ENCODE results near the gene PGLYRP3. TPM values are rescaled to one million over a fixed set of nuclear protein-coding genes. Genes with fewer than 3 reads are reported as not detected.

Gene PGLYRP3
- total RNA-seq, 1 donor from 2014 or later, result not detected

DNA sequence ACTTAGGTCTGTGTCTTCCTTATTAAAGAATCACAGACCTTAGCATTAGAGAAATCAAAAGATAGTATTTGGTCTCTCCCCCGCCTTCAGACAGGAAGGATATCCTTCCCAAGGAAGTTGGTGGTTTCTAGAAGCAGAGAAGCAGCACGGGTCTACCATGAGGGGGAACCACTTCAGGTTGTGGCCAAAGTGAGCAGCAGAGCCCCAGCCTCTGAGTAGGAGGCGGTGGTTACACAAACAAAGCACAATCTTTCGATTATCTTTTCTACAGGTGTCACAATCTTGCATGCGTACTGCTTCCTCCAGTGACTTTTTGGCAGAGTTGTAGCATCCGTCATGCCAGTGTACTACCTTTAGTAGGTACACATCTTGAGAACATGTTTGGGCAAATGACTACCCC lies 27.1 kb upstream of the PGLYRP3 start:
- peaks cover 3% of the 10 kb centered on the region for H3K4me1 Mint-ChIP-seq
- peaks cover 41% of the 10 kb centered on the region for H3K27me3 Mint-ChIP-seq
- CTCF ChIA-PET, result no interaction called here
- ATAC-seq (ENCODE audit: low read depth) (no peak), DNase-seq (no peak)
- no peak overlapping the region for H3K27ac Mint-ChIP-seq
- intact Hi-C loops (cut with micrococcal nuclease), result no loop called here
- POLR2A ChIA-PET, result no interaction called here
- TF ChIP-seq CTCF (IDR thresholded peaks at IDR 0.05), result no peak
- no peaks in the 10 kb centered on the region for H3K9me3 Mint-ChIP-seq
- no peak overlapping the region for H3K4me3 Mint-ChIP-seq
- H3K36me3 Mint-ChIP-seq (ENCODE audit: low read depth), result no peaks in the 10 kb centered on the region

DNA sequence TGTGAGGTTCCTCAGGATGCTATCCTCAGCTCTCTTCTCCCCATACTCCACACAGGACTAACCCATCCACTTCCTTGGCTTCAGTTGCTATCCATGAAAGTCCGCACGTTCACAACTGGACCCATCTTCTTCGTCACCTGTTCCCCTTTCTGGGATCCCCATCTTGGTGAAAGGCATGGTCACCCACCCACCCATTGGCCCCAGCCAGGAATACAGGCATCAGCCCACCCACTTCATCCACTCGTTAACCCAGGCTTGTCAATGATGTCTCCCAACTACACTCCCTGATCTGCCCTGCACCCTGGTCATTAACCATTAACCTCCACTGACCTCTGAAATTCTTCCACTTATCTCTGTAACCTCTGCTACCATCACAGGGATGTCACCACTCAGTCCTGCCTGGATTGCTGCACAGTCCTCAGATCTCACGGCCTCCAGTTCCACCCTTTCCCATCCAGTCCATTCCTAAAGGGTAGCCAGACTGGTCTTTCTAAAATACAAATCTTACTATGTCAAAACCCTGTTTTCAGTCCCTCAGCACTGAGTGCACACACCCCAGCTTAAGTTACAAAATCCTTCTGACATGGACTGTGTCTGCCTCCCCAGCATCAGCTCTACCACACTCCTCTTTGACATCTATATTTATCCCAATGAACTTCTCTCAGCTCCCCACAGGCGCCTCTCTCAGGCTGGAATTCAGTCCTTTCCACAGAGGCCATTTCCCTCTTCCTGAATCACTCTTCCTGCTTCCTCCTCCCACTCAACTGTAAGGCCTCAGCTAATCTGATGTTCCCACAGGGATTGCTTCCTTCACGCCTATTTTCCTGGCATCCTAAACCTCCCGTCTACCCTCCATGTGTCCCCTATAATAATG lies 25.5 kb upstream of the PGLYRP3 start:
- Mint-ChIP-seq H3K4me1 (no peaks in the 10 kb centered on the region), H3K36me3 (ENCODE audit: low read depth) (no peaks in the 10 kb centered on the region), H3K4me3 (no peak overlapping the region), H3K27me3 (peaks cover 36% of the 10 kb centered on the region), H3K27ac (no peak overlapping the region), H3K9me3 (peaks cover 2% of the 10 kb centered on the region)
- ATAC-seq (ENCODE audit: low read depth), result no peak
- intact Hi-C loops (cut with micrococcal nuclease), result no loop called here
- no peak for TF ChIP-seq CTCF (IDR thresholded peaks at IDR 0.05)
- ChIA-PET POLR2A (no interaction called here), CTCF (no interaction called here)
- no peak for DNase-seq

- Mint-ChIP-seq H3K27ac (no peak overlapping the region), H3K4me1 (no peaks in the 10 kb centered on the region), H3K4me3 (no peak overlapping the region), H3K9me3 (peaks cover 9% of the 10 kb centered on the region), H3K27me3 (peaks cover 36% of the 10 kb centered on the region), H3K36me3 (ENCODE audit: low read depth) (no peaks in the 10 kb centered on the region)
- ATAC-seq (ENCODE audit: low read depth) (no peak), DNase-seq (no peak)
- no peak for TF ChIP-seq CTCF (IDR thresholded peaks at IDR 0.05)
- ChIA-PET POLR2A (no interaction called here), CTCF (no interaction called here)
- intact Hi-C loops (cut with micrococcal nuclease), result no loop called here
These were observed 23.9 kb upstream of the PGLYRP3 start for GRCh38 chr1:153336650-153337049.

GRCh38 chr1:153333902-153334301 lies 21.1 kb upstream of the PGLYRP3 start:
- intact Hi-C loops (cut with micrococcal nuclease), result no loop called here

DNA sequence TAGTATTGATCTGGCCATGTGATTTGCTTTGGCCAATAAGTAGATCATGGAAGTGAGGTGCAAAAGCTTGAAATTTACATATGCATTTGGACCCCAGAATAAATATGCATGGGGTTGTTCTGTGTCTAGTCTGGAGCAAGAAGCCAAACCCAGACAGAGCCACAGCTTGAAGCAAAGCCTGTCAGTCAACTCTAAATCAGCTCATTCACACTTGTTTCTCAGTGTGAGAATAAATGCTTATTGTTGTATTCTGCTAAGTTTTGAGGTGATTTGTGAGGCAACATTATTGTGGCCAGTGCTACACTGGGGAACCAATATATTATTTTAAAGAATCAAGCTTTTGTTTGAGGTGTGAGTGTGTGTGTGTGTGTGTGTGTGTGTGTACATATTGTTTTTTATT lies 12.2 kb upstream of the PGLYRP3 start:
- ChIA-PET POLR2A (no interaction called here), CTCF (no interaction called here)
- no peak overlapping the region for H3K4me3 Mint-ChIP-seq
- no peak overlapping the region for H3K27ac Mint-ChIP-seq
- H3K36me3 Mint-ChIP-seq (ENCODE audit: low read depth), result peaks cover 4% of the 10 kb centered on the region
- TF ChIP-seq CTCF (IDR thresholded peaks at IDR 0.05), result no peak
- peaks cover 25% of the 10 kb centered on the region for H3K9me3 Mint-ChIP-seq
- DNase-seq, result no peak
- ATAC-seq (ENCODE audit: low read depth), result no peak
- H3K4me1 Mint-ChIP-seq, result no peaks in the 10 kb centered on the region
- intact Hi-C loops (cut with micrococcal nuclease), result no loop called here
- H3K27me3 Mint-ChIP-seq, result peaks cover 17% of the 10 kb centered on the region

More at GRCh38 chr1:153333902-153334301, 21.1 kb upstream of the PGLYRP3 start:
- no peak for ATAC-seq (ENCODE audit: low read depth)
- DNase-seq, result no peak
- Mint-ChIP-seq H3K9me3 (peaks cover 13% of the 10 kb centered on the region), H3K4me3 (no peak overlapping the region), H3K27ac (no peak overlapping the region), H3K4me1 (no peaks in the 10 kb centered on the region), H3K27me3 (peaks cover 46% of the 10 kb centered on the region), H3K36me3 (ENCODE audit: low read depth) (no peaks in the 10 kb centered on the region)
- ChIA-PET POLR2A (no interaction called here), CTCF (no interaction called here)
- TF ChIP-seq CTCF (IDR thresholded peaks at IDR 0.05), result no peak
